Thymus (tissue), 11 donors: ENCODE results near the gene ETS1. TPM values are rescaled to one million over a fixed set of nuclear protein-coding genes. Genes with fewer than 3 reads are reported as not detected.
A peak's percentile ranks its signal among the peaks of the same experiment; 100 is the strongest.

Experiments used
- DNase-seq, 9 donors: peaks; one replicate each; pipeline ENCODE4 v3.0.0-alpha.2; 2013; ENCODE audit warnings: low spot score in 9 of 9, low read depth in 6 of 9, missing footprints in 1 of 9
- H3K27ac ChIP-seq, 2 donors: one replicate each; pipeline ENCODE4 v1.5.1; 2013; ENCODE audit warnings: control low read depth in 1 of 2, low read depth in 1 of 2, low read length in 1 of 2, mild to moderate bottlenecking in 1 of 2, moderate library complexity in 1 of 2
- H3K27me3 ChIP-seq, 2 donors: one replicate each; pipeline ENCODE4 v1.5.1; 2013; ENCODE audit warnings: low read length in 1 of 2; ENCODE audit not compliant: control insufficient read depth in 2 of 2, insufficient read depth in 1 of 2
- H3K36me3 ChIP-seq, 2 donors: one replicate each; pipeline ENCODE4 v1.5.1; 2013; ENCODE audit warnings: low read length in 1 of 2, mild to moderate bottlenecking in 1 of 2, moderate library complexity in 1 of 2; ENCODE audit not compliant: control insufficient read depth in 2 of 2, insufficient read depth in 2 of 2
- H3K4me1 ChIP-seq, 2 donors: one replicate each; pipeline ENCODE4 v1.5.1; 2013; ENCODE audit warnings: low read length in 2 of 2; ENCODE audit not compliant: control insufficient read depth in 2 of 2, insufficient read depth in 2 of 2
- H3K4me3 ChIP-seq, 2 donors: one replicate each; pipeline ENCODE4 v1.5.1; 2013; ENCODE audit warnings: low read length in 2 of 2, control low read depth in 1 of 2, mild to moderate bottlenecking in 1 of 2
- H3K9me3 ChIP-seq, 2 donors: one replicate each; pipeline ENCODE4 v1.5.1; 2013; ENCODE audit warnings: low read length in 1 of 2, mild to moderate bottlenecking in 1 of 2; ENCODE audit not compliant: control insufficient read depth in 2 of 2, insufficient read depth in 1 of 2
- WGBS: extraction: QIAGEN DNeasy Blood & Tissue Kit; methylation state at CpG from one replicate; pipeline ENCODE4 v1.1.7; 2013; 5-methylcytosine and 5-hydroxymethylcytosine counted together
- polyA plus RNA-seq: library from polyadenylated mRNA; stranded (reverse); fragments of 200-250 nt; gene quantifications from one replicate; pipeline ENCODE4 v1.2.3, GENCODE V29; 2013
- total RNA-seq: library from RNA; stranded (reverse); fragments of 120-200 nt; gene quantifications from one replicate; pipeline ENCODE4 v1.2.4, GENCODE V29; 2013
- donor health status: healthy.

Gene ETS1
- total and polyA plus RNA-seq, 2 donors, result 171 to 223 TPM

DNA sequence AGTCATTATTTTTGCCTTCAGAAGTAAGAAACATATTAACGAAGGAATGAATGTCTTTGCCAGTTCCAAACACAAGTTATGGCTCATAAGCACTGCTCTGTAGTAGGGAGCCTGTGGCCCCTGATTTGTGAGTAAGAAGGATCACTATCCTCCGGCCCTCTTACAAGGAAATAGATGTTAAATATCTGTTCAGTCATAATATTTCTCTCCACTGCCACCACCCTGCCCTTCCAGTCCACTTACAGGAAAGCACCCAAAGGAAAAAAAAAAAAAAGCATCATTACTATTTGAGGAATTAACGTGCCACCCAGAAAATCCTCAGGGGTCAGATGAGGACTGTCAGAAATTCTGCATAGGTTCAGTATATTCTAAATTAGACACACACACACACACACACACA is 123.4 kb downstream of the ETS1 start:
- peak in 1 of 9 donors; percentile 3 for DNase-seq
- H3K9me3 ChIP-seq, result no peaks in the 10 kb centered on the region
- H3K27ac ChIP-seq, result no peak overlapping the region
- H3K4me1 ChIP-seq, result peaks cover 56 to 69% of the 10 kb centered on the region in 2 donors
- peaks cover 90 to 100% of the 10 kb centered on the region in 2 donors for H3K36me3 ChIP-seq
- no peak overlapping the region for H3K4me3 ChIP-seq
- H3K27me3 ChIP-seq, result no peaks in the 10 kb centered on the region
- 93% methylated on average over 3 of the region's 3 CpGs for WGBS

DNA sequence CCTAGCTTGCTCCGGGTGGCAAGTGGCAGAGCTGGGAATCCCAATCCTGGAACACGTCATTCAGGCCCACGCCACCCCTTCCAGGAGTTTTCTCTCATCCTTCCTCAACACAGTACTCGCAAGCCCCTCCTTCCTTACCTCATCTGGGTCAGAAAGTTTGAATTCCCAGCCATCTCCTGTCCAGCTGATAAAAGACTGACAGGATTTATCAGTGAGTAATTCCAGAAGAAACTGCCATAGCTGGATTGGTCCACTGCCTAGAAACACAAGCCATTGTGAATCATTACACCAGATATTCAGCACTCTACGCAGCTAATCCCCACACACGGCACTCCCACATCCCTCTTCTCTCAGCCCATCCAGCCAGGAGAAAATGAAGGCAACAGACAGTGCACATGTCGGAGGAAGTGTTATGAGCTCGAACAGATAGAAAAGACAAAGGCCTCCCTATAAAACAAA is 124.0 kb downstream of the ETS1 start:
- peak overlapping the region; percentile 82 to 84 for H3K27ac ChIP-seq
- WGBS, result 94% methylated on average over 8 of the region's 8 CpGs
- H3K9me3 ChIP-seq, result no peaks in the 10 kb centered on the region
- peak in 1 of 9 donors; percentile 1 for DNase-seq
- no peak overlapping the region for H3K4me3 ChIP-seq
- no peaks in the 10 kb centered on the region for H3K27me3 ChIP-seq
- H3K36me3 ChIP-seq, result peaks cover 88 to 98% of the 10 kb centered on the region in 2 donors
- H3K4me1 ChIP-seq, result peaks cover 51 to 64% of the 10 kb centered on the region in 2 donors

DNA sequence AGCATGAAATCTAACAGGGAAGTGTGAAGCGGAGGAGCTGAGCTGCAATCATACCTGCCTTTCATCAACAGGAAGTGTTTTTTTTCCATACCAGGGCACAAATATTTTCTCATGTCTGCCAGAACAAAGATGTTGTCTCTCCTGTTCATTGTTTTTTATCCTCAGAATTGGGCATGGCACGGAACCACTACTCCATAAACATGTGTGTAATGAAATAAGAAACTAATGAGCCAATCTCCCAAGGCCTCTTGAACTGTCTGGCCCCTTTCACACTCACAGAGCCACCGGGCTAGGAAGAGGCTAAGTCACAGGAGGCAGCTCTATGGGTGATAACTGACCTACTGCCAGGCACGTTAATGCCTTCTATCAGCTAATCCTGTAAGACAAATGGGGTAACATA is 124.4 kb downstream of the ETS1 start:
- Histone ChIP-seq H3K27me3 (no peaks in the 10 kb centered on the region), H3K4me3 (no peak overlapping the region), H3K36me3 (peaks cover 88 to 98% of the 10 kb centered on the region in 2 donors), H3K4me1 (peaks cover 46 to 59% of the 10 kb centered on the region in 2 donors), H3K27ac (peak overlapping the region; percentile 38 to 82), H3K9me3 (no peaks in the 10 kb centered on the region)
- WGBS, result 83% methylated on average over 4 of the region's 4 CpGs
- peak in 1 of 9 donors; percentile 61 for DNase-seq

DNA sequence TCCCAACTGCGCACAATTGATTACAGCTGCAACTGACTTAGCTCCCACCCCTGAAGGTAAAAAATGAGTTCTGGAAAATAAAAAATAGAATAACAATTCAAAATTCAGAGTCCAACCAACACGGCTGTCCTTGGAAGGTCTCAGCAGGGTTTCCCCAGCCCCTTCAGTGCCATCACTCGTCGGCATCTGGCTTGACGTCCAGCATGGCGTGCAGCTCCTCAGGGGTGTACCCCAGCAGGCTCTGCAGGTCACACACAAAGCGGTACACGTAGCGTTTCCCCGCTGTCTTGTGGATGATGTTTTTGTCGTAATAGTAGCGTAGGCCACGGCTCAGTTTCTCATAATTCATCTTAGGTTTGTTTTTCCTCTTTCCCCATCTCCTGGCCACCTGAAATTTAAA is 125.2 kb downstream of the ETS1 start:
- no peaks in the 10 kb centered on the region for H3K9me3 ChIP-seq
- H3K4me1 ChIP-seq, result peaks cover 41 to 54% of the 10 kb centered on the region in 2 donors
- H3K27me3 ChIP-seq, result no peaks in the 10 kb centered on the region
- no peak overlapping the region for H3K4me3 ChIP-seq
- WGBS, result 98% methylated on average over 13 of the region's 13 CpGs
- peak overlapping the region in 1 of 2 donors; percentile 82 for H3K27ac ChIP-seq
- no peak for DNase-seq
- H3K36me3 ChIP-seq, result peaks cover 88 to 98% of the 10 kb centered on the region in 2 donors

DNA sequence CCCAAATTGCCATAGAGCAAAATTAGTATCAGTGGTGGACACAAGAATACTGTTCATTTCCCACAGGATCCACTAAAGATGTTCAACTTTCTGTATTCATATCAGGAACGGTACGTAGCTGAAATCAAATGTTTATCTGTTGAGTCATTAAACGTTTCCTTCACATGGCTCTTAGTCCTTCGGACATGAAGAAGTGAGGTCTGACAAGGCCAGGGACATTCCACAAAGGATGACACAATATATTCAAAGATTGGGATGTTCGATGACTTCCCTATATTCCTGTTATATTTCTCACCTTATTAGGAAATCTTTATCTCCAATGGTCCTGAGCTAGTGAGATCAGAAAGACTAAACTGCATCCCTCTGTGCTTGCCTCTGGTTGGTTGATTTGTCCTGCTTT is 129.0 kb downstream of the ETS1 start:
- H3K4me1 ChIP-seq, result peaks cover 22 to 44% of the 10 kb centered on the region in 2 donors
- H3K4me3 ChIP-seq, result no peak overlapping the region
- peaks cover 67 to 89% of the 10 kb centered on the region in 2 donors for H3K36me3 ChIP-seq
- H3K9me3 ChIP-seq, result no peaks in the 10 kb centered on the region
- peak overlapping the region in 1 of 2 donors; percentile 31 for H3K27ac ChIP-seq
- WGBS, result 94% methylated on average over 5 of the region's 5 CpGs
- no peaks in the 10 kb centered on the region for H3K27me3 ChIP-seq
- no peak for DNase-seq

DNA sequence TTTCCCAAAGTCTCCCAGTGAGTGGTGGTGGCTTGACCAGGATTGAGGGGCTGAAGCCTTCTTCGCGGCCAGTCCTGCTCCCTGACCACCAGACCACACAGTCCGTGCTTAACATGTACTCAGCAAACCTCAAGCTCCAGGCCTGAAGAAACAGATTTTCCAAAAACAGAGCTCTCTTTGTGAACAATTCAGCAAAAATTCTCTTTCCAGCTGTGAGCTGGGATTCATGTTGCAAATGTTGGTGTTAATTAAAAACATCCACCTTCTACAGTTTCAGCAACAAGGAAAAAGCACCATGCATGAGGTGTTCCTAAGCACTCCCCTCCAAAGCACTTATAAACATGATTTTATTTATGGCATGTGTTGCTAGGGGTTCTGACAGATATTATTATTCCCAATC is 129.5 kb downstream of the ETS1 start:
- 99% methylated on average over 3 of the region's 3 CpGs for WGBS
- Histone ChIP-seq H3K27ac (peak overlapping the region; percentile 21 to 31), H3K36me3 (peaks cover 62 to 85% of the 10 kb centered on the region in 2 donors), H3K4me3 (no peak overlapping the region), H3K4me1 (peaks cover 22 to 42% of the 10 kb centered on the region in 2 donors), H3K27me3 (no peaks in the 10 kb centered on the region), H3K9me3 (no peaks in the 10 kb centered on the region)
- DNase-seq, result no peak

DNA sequence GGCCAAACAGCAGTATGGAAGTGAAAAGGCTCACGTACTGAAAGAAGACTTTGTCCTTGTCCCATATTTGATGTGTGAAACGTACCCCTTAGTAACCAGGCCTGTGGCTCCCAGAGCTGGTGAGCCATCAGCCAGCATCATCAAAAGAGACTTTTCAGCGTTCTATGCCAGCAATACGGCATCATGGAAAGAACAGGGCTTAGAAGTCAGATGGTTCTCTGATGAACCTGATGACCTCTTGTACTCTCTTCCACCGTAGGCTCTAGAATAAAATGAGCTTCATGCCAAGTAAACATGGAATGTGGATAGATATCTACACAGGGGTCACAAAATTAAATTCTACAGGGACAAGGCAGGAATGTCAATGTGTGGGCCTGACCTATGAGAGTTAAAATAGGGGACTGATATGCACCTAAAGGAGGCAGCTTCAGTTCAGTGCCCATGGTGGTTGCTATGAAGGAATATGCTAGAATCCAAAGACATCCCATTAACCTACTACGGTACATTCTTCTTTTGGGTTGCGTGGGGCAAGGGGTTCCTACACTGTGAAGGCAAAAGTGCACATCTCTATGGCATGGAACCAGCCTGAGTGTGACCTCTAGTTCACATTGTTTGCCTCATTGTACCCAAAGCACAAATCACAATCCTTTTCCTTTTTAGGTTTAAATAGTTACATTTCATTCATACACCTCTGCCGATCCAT is 130.6 kb downstream of the ETS1 start:
- DNase-seq, result no peak
- Histone ChIP-seq H3K9me3 (no peaks in the 10 kb centered on the region), H3K27me3 (no peaks in the 10 kb centered on the region), H3K4me3 (no peak overlapping the region), H3K36me3 (peaks cover 53 to 73% of the 10 kb centered on the region in 2 donors), H3K4me1 (peaks cover 24 to 41% of the 10 kb centered on the region in 2 donors), H3K27ac (peak overlapping the region; percentile 21 to 81)
- 96% methylated on average over 8 of the region's 8 CpGs for WGBS

DNA sequence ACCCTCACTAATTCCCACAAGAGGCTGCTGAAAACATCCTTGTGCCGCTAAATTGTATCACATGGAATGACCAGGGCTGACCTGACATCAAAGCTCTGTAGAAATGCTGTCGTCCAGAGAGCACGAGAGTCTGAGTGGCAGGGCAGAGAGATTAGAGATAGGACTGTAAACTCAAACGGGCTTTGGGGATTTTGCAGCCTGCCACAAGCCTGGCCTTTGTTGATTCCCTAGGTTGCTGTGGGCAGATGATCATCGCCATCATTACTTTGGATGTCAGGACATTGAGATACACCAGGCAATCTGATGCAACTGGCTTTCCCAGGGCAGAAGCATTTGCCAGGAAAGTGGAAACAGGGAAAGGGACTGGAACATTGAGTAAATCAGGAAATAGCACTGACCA is 131.6 kb downstream of the ETS1 start:
- Histone ChIP-seq H3K27ac (peak overlapping the region in 1 of 2 donors; percentile 48), H3K27me3 (no peaks in the 10 kb centered on the region), H3K36me3 (peaks cover 45 to 64% of the 10 kb centered on the region in 2 donors), H3K4me1 (peaks cover 24 to 41% of the 10 kb centered on the region in 2 donors), H3K4me3 (no peak overlapping the region), H3K9me3 (no peaks in the 10 kb centered on the region)
- no peak for DNase-seq
- WGBS, result 98% methylated on average over 5 of the region's 5 CpGs

DNA sequence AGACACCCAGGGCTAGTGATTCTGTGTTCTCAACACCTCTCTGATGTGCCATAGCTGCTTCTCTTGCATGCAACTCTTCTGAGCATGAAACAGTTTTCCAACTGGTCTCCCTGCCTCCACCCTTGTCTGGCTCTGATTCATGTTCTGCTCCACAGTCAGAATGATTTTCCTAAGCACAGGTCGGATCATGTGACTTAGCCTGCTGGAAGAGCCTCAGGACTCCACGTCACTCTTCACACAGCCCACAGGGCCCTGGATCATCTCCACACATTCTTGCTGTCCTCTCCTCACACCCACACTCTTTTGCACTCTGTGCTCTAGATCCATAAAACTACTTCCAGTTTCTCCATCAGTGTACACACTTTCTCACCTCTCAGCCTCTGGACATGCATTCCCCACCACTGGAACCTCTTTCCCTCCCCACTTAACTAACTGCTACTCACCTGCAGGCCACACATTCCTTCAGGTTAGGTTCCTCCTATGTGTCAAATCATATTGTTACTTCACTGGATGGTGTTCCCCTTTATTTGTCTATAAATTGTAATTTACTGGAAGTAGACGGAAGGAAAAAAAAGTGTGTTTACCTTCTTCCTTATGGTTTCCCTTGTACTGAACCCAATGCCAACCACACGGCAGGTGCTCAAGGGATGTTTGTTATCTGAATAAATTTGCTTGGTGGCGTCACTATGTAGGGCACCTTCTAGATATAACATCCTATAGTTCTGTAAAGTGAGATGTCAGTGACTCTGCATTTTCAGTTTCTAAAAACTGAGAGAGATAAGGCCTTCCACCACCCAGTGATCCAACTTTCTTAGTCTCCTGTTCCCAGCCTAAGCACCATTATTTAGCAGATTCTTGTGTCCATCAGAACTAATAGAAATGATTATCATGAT is 133.7 kb downstream of the ETS1 start:
- WGBS, result 69% methylated on average over 5 of the region's 5 CpGs
- DNase-seq, result peak in 2 of 9 donors; percentile 67 to 76

More for the DNA sequence above, 133.7 kb downstream of the ETS1 start:
- no peaks in the 10 kb centered on the region for H3K27me3 ChIP-seq
- H3K36me3 ChIP-seq, result peaks cover 29 to 45% of the 10 kb centered on the region in 2 donors
- H3K27ac ChIP-seq, result peak overlapping the region; percentile 64 to 79
- H3K4me3 ChIP-seq, result no peak overlapping the region
- peaks cover 21 to 46% of the 10 kb centered on the region in 2 donors for H3K4me1 ChIP-seq
- H3K9me3 ChIP-seq, result no peaks in the 10 kb centered on the region
